ENCODE data around the gene ZNF524.

Gene ZNF524

DNA sequence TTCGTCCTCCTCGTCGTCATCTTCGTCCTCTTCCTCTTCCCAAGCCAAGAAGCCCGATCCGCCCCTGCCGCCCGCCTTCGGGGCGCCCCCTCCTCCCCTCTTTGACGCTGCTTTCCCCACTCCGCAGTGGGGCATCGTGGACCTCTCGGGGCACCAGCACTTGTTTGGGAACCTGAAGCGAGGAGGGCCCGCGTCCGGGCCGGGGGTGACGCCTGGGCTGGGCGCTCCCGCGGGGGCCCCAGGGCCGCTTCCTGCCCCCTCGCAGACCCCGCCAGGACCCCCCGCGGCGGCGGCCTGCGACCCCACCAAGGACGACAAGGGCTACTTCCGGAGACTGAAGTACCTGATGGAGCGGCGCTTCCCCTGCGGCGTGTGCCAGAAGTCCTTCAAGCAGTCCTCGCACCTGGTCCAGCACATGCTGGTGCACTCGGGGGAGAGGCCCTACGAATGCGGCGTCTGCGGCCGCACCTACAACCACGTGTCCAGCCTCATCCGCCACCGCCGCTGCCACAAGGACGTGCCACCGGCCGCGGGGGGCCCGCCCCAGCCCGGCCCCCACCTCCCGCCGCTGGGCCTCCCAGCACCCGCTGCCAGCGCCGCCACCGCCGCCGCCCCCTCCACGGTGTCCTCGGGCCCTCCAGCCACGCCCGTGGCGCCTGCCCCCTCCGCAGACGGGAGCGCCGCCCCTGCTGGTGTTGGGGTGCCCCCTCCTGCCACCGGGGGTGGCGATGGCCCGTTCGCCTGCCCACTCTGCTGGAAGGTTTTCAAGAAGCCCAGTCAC, 14.0 kb downstream of the ZNF524 start:
- 96 to 97% methylated on average over 56 to 66 of the region's 75 CpGs for WGBS, 2 experiments (ENCODE audit: insufficient coverage in 2 of 2)
- Histone ChIP-seq H3K9me3 (ENCODE audit: control insufficient read depth, low read length) (no peaks in the 10 kb centered on the region), H3K27ac (ENCODE audit: low read depth, low read length, severe bottlenecking) (no peak overlapping the region), H3K4me1 (ENCODE audit: control insufficient read depth, insufficient read depth, low read length, poor library complexity, severe bottlenecking) (no peaks in the 10 kb centered on the region), H3K36me3 (ENCODE audit: control insufficient read depth, insufficient read depth, low read length) (peaks cover 53% of the 10 kb centered on the region), H3K4me3 (ENCODE audit: extremely low read depth, insufficient read depth, low read length, poor library complexity, severe bottlenecking) (no peak overlapping the region)

DNA sequence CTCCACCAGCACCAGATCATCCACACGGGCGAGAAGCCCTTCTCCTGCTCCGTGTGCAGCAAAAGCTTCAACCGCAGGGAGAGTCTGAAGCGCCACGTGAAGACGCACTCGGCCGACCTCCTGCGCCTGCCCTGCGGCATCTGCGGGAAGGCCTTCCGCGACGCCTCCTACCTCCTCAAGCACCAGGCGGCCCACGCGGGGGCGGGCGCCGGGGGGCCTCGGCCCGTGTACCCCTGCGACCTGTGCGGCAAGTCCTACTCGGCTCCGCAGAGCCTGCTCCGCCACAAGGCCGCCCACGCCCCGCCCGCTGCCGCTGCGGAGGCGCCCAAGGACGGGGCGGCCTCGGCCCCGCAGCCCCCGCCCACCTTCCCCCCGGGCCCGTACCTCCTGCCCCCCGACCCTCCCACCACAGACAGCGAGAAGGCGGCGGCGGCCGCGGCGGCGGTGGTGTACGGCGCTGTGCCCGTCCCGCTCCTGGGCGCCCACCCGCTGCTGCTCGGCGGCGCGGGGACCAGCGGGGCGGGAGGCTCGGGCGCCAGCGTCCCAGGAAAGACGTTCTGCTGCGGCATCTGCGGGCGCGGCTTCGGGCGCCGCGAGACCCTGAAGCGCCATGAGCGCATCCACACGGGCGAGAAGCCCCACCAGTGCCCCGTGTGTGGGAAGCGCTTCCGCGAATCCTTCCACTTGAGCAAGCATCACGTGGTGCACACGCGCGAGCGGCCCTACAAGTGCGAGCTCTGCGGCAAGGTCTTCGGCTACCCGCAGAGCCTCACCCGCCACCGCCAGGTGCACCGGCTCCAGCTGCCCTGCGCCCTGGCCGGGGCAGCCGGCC, 14.8 kb downstream of the ZNF524 start:
- Histone ChIP-seq H3K4me3 (ENCODE audit: extremely low read depth, insufficient read depth, low read length, poor library complexity, severe bottlenecking) (no peak overlapping the region), H3K9me3 (ENCODE audit: control insufficient read depth, low read length) (no peaks in the 10 kb centered on the region), H3K4me1 (ENCODE audit: control insufficient read depth, insufficient read depth, low read length, poor library complexity, severe bottlenecking) (no peaks in the 10 kb centered on the region), H3K27ac (ENCODE audit: low read depth, low read length, severe bottlenecking) (no peak overlapping the region), H3K36me3 (ENCODE audit: control insufficient read depth, insufficient read depth, low read length) (peaks cover 49% of the 10 kb centered on the region)
- WGBS, 2 experiments (ENCODE audit: insufficient coverage in 2 of 2), result 95 to 98% methylated on average over 61 to 84 of the region's 98 CpGs

DNA sequence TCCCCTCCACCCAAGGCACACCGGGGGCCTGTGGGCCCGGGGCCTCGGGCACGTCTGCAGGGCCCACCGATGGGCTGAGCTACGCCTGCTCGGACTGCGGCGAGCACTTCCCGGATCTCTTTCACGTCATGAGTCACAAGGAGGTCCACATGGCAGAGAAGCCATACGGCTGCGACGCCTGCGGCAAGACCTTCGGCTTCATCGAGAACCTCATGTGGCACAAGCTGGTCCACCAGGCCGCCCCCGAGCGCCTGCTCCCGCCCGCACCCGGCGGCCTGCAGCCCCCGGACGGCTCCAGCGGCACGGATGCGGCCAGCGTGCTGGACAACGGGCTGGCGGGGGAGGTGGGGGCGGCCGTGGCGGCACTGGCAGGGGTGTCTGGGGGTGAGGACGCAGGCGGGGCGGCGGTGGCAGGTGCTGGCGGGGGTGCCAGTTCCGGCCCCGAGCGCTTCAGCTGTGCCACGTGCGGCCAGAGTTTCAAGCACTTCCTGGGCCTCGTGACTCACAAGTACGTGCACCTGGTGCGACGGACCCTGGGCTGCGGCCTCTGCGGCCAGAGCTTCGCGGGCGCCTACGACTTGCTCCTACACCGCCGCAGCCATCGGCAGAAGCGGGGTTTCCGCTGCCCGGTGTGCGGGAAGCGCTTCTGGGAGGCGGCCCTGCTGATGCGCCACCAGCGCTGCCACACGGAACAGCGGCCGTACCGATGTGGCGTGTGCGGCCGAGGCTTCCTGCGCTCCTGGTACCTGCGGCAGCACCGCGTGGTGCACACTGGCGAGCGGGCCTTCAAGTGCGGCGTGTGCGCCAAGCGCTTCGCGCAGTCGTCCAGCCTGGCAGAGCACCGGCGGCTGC, 15.7 kb downstream of the ZNF524 start:
- Histone ChIP-seq H3K9me3 (ENCODE audit: control insufficient read depth, low read length) (no peaks in the 10 kb centered on the region), H3K4me1 (ENCODE audit: control insufficient read depth, insufficient read depth, low read length, poor library complexity, severe bottlenecking) (no peaks in the 10 kb centered on the region), H3K4me3 (ENCODE audit: extremely low read depth, insufficient read depth, low read length, poor library complexity, severe bottlenecking) (no peak overlapping the region), H3K36me3 (ENCODE audit: control insufficient read depth, insufficient read depth, low read length) (peaks cover 45% of the 10 kb centered on the region), H3K27ac (ENCODE audit: low read depth, low read length, severe bottlenecking) (no peak overlapping the region)
- 96 to 98% methylated on average over 79 to 87 of the region's 88 CpGs for WGBS, 2 experiments (ENCODE audit: insufficient coverage in 2 of 2)

DNA sequence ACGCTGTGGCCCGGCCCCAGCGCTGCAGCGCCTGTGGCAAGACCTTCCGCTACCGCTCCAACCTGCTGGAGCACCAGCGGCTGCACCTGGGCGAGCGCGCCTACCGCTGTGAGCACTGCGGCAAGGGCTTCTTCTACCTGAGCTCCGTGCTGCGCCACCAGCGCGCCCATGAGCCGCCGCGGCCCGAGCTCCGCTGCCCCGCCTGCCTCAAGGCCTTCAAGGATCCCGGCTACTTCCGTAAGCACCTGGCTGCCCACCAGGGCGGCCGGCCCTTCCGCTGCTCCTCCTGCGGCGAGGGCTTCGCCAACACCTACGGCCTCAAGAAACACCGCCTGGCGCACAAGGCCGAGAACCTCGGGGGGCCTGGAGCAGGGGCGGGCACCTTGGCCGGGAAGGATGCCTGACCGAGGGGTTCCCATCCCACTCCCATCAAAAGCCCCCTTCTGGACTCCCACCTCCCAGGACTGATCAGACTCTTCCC, 16.3 kb downstream of the ZNF524 start:
- H3K36me3 ChIP-seq (ENCODE audit: control insufficient read depth, insufficient read depth, low read length), result peaks cover 41% of the 10 kb centered on the region

DNA sequence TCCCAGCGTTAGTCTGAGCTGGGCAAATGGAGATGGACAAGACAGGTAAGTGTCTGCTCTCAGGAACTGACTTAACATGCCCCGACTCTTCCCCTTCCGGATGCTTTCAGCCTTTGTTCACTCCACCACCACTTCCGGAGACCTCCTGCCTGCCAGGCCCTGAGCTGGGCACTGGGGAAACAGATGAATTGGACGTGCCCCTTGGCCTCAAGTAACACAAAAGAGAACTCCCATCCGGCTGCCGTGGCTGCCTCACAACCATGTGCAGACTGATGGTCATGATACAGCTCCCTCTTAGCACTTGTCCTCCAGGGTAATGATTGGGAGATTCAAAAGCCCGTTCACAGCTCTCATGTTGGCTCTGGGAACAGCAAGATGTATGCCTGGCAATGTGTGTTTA, 17.3 kb downstream of the ZNF524 start:
- Histone ChIP-seq H3K4me3 (ENCODE audit: extremely low read depth, insufficient read depth, low read length, poor library complexity, severe bottlenecking) (no peak overlapping the region), H3K36me3 (ENCODE audit: control insufficient read depth, insufficient read depth, low read length) (peaks cover 43% of the 10 kb centered on the region), H3K27ac (ENCODE audit: low read depth, low read length, severe bottlenecking) (no peak overlapping the region), H3K4me1 (ENCODE audit: control insufficient read depth, insufficient read depth, low read length, poor library complexity, severe bottlenecking) (no peaks in the 10 kb centered on the region), H3K9me3 (ENCODE audit: control insufficient read depth, low read length) (no peaks in the 10 kb centered on the region)
- 96 to 100% methylated on average over 3 to 8 of the region's 8 CpGs for WGBS, 2 experiments (ENCODE audit: insufficient coverage in 2 of 2)

More for the DNA sequence above, 16.3 kb downstream of the ZNF524 start:
- H3K9me3 ChIP-seq (ENCODE audit: control insufficient read depth, low read length), result no peaks in the 10 kb centered on the region
- no peak overlapping the region for H3K27ac ChIP-seq (ENCODE audit: low read depth, low read length, severe bottlenecking)
- no peaks in the 10 kb centered on the region for H3K4me1 ChIP-seq (ENCODE audit: control insufficient read depth, insufficient read depth, low read length, poor library complexity, severe bottlenecking)
- 98% methylated on average over 34 to 38 of the region's 38 CpGs for WGBS, 2 experiments (ENCODE audit: insufficient coverage in 2 of 2)
- no peak overlapping the region for H3K4me3 ChIP-seq (ENCODE audit: extremely low read depth, insufficient read depth, low read length, poor library complexity, severe bottlenecking)

DNA sequence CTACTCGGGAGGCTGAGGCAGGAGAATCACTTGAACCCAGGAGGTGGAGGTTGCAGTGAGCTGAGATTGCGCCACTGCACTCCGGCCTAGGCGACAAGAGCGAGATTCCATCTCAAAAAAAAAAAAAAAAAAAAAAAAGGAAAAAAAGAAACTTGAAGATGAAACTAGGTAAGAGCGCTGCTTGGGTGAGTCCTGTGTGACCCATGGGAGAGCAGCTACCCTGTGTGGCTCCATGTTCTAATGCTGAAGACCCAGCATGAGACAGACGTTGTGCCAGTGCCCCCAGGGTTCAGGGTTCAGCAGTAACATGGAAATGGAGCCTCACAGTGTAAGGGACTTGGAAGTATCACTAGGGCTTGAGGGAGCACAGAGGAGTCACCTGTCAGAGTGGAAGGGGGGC, 18.3 kb downstream of the ZNF524 start:
- 95 to 97% methylated on average over 2 of the region's 7 CpGs for WGBS, 2 experiments (ENCODE audit: insufficient coverage in 2 of 2)
- Histone ChIP-seq H3K36me3 (ENCODE audit: control insufficient read depth, insufficient read depth, low read length) (peaks cover 38% of the 10 kb centered on the region), H3K4me3 (ENCODE audit: extremely low read depth, insufficient read depth, low read length, poor library complexity, severe bottlenecking) (no peak overlapping the region), H3K27ac (ENCODE audit: low read depth, low read length, severe bottlenecking) (no peak overlapping the region), H3K4me1 (ENCODE audit: control insufficient read depth, insufficient read depth, low read length, poor library complexity, severe bottlenecking) (no peaks in the 10 kb centered on the region), H3K9me3 (ENCODE audit: control insufficient read depth, low read length) (no peaks in the 10 kb centered on the region)

DNA sequence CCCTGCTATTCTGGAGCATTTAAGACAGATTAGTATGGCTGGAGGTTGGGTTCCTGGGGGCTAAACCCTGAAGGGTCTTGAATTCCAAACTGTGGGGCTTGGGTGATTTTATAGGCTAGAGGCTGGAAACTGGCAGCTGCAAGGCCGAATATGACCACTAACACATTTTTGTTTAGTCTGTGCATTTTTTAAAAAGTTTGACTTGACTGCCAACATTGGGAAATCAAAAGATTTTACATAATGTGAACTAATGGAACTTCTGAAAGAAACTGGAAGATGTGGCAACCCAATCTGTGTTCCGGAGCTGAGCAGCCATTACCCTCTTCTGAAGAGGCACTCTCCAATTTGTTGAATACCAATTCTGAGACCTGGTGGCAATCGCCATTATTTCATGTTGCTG, 19.2 kb downstream of the ZNF524 start:
- Histone ChIP-seq H3K4me3 (ENCODE audit: extremely low read depth, insufficient read depth, low read length, poor library complexity, severe bottlenecking) (no peak overlapping the region), H3K27ac (ENCODE audit: low read depth, low read length, severe bottlenecking) (no peak overlapping the region), H3K36me3 (ENCODE audit: control insufficient read depth, insufficient read depth, low read length) (peaks cover 38% of the 10 kb centered on the region), H3K4me1 (ENCODE audit: control insufficient read depth, insufficient read depth, low read length, poor library complexity, severe bottlenecking) (no peaks in the 10 kb centered on the region), H3K9me3 (ENCODE audit: control insufficient read depth, low read length) (no peaks in the 10 kb centered on the region)
- WGBS, 2 experiments (ENCODE audit: insufficient coverage in 2 of 2), result 94 to 100% methylated on average over 2 of the region's 3 CpGs

DNA sequence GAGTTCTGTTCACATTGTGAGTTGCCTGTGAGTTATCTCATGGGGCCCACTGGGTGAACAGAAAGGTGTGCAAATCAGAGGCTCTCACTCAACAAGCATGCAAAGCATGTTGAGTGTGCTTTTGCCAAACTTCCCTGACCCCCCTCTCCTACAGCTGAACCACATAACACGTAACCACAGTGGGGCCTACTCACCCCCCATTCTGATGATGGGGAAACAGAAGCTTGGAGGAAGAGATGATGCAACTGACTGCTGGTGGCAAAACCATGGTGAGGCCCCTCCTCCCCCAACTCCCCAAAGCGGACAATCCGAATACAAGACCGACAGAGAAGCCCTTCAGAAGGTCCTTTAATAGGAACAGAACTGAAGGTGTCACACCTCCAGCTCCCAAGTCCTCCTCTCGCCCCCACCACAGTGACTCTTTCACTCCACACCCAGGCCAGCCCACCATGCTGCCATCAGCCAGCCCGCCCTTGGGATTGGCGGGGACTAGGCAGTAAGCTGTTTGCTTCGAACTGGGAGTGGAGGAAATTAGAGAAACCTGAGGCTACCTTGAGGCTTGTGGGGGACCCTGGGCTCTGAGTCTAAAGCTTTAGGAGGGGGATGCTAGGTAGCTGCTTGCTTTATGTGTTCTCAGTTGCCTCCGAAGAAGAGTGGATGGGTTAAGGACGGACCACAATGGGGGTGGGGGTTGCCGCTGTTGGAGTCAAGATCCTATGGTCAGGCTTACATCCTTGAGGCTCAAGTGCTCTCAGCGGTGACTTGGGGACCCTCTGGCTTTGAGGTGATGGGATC, 20.5 kb downstream of the ZNF524 start:
- WGBS, 2 experiments (ENCODE audit: insufficient coverage in 2 of 2), result 98 to 99% methylated on average over 7 to 11 of the region's 12 CpGs

DNA sequence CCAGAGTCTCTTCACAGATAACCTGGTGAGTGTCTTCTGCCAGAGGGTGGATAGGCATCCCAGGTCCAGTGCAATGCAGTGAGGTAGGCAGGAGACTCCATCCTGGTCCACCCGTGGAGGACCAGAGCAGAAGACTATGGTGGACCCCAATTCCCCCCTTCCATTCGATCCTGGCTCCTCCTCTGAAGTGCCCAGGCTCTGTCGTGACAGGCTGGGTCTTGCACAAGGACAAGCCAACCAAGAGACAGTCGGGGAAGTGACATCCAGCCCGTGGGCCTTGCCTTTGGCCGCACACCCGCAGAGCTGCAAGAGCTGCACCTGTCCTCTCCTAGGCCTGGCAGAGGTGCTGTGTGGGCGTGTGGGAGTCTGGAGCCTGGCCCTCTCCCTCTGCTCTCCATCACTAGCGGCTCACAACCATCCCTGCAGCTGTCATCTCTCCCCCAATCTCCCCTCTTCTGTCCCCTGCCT, 21.2 kb downstream of the ZNF524 start:
- H3K4me3 ChIP-seq (ENCODE audit: extremely low read depth, insufficient read depth, low read length, poor library complexity, severe bottlenecking), result no peak overlapping the region
- no peaks in the 10 kb centered on the region for H3K9me3 ChIP-seq (ENCODE audit: control insufficient read depth, low read length)
- H3K27ac ChIP-seq (ENCODE audit: low read depth, low read length, severe bottlenecking), result no peak overlapping the region
- no peaks in the 10 kb centered on the region for H3K4me1 ChIP-seq (ENCODE audit: control insufficient read depth, insufficient read depth, low read length, poor library complexity, severe bottlenecking)
- WGBS, 2 experiments (ENCODE audit: insufficient coverage in 2 of 2), result 93 to 96% methylated on average over 3 to 8 of the region's 9 CpGs
- H3K36me3 ChIP-seq (ENCODE audit: control insufficient read depth, insufficient read depth, low read length), result peaks cover 30% of the 10 kb centered on the region

More for the DNA sequence above, 20.5 kb downstream of the ZNF524 start:
- Histone ChIP-seq H3K4me1 (ENCODE audit: control insufficient read depth, insufficient read depth, low read length, poor library complexity, severe bottlenecking) (no peaks in the 10 kb centered on the region), H3K9me3 (ENCODE audit: control insufficient read depth, low read length) (no peaks in the 10 kb centered on the region), H3K4me3 (ENCODE audit: extremely low read depth, insufficient read depth, low read length, poor library complexity, severe bottlenecking) (no peak overlapping the region), H3K27ac (ENCODE audit: low read depth, low read length, severe bottlenecking) (no peak overlapping the region), H3K36me3 (ENCODE audit: control insufficient read depth, insufficient read depth, low read length) (peaks cover 35% of the 10 kb centered on the region)
